Gastroesophageal sphincter (tissue), 4 donors: Measurements from ENCODE around the gene KRT32. TPM values are rescaled to one million over a fixed set of nuclear protein-coding genes. Genes with fewer than 3 reads are reported as not detected.

Experiments
- ATAC-seq: fragments of 150-250 bp; one replicate; pipeline ENCODE4 v1.9.1; 2016; ENCODE audit warnings: mild to moderate bottlenecking, moderate library complexity
- H3K27ac ChIP-seq, 4 donors: fragments of 200-600 bp; sonication (generic) in 3 of 4; 1 replicate in 3 of 4; 2 replicates in 1 of 4; pipeline ENCODE4 v1.5.1; 2016 to 2019
- H3K27me3 ChIP-seq: fragments of 200-600 bp; sonication (generic); one replicate; pipeline ENCODE4 v1.5.1; 2019
- H3K36me3 ChIP-seq, 2 donors: fragments of 200-600 bp; sonication (generic); one replicate each; pipeline ENCODE4 v1.5.1; 2019; ENCODE audit warnings: control low read depth in 1 of 2
- H3K4me1 ChIP-seq, 3 donors: fragments of 200-600 bp; sonication (generic); 1 replicate in 2 of 3; 2 replicates in 1 of 3; pipeline ENCODE4 v1.5.1; 2016 to 2019; ENCODE audit warnings: control low read depth in 2 of 3
- H3K4me3 ChIP-seq, 2 donors: fragments of 200-600 bp; sonication (generic); one replicate each; pipeline ENCODE4 v1.5.1; 2019; ENCODE audit warnings: mild to moderate bottlenecking in 1 of 2, moderate library complexity in 1 of 2
- H3K9me3 ChIP-seq, 3 donors: fragments of 200-600 bp; sonication (generic); one replicate each; pipeline ENCODE4 v1.5.1; 2017 to 2019; ENCODE audit warnings: control low read depth in 2 of 3
- EP300 ChIP-seq: sonication (generic); formaldehyde crosslinking; IDR thresholded peaks from one replicate; pipeline ENCODE4 v1.6.1; 2017; ENCODE audit warnings: antibody characterized with exemption, mild to moderate bottlenecking
- POLR2A ChIP-seq, 2 donors: fragments of 450-650 bp; IDR thresholded peaks; one replicate each; pipeline ENCODE4 v1.6.1; 2017; ENCODE audit warnings: antibody characterized with exemption in 2 of 2, mild to moderate bottlenecking in 2 of 2, moderate library complexity in 1 of 2
- WGBS, 2 donors: methylation state at CpG; one replicate each; pipeline ENCODE4 v1.1.5; 2018; ENCODE audit warnings: low coverage in 1 of 2; 5-methylcytosine and 5-hydroxymethylcytosine counted together
- small RNA-seq, 4 donors: library from RNA; depleted of rRNA; stranded (forward); fragments of <200 nt; gene quantifications; one replicate each; pipeline ENCODE3, GENCODE V24; 2016
- total RNA-seq, 4 donors: library from RNA; depleted of rRNA; stranded (reverse); fragments of >200 nt; gene quantifications; one replicate each; pipeline ENCODE4 v1.1.0, GENCODE V29; 2016

KRT32 gene
- total RNA-seq, 4 donors from 2014 or later = 0.13 TPM; not detected in 3

DNA sequence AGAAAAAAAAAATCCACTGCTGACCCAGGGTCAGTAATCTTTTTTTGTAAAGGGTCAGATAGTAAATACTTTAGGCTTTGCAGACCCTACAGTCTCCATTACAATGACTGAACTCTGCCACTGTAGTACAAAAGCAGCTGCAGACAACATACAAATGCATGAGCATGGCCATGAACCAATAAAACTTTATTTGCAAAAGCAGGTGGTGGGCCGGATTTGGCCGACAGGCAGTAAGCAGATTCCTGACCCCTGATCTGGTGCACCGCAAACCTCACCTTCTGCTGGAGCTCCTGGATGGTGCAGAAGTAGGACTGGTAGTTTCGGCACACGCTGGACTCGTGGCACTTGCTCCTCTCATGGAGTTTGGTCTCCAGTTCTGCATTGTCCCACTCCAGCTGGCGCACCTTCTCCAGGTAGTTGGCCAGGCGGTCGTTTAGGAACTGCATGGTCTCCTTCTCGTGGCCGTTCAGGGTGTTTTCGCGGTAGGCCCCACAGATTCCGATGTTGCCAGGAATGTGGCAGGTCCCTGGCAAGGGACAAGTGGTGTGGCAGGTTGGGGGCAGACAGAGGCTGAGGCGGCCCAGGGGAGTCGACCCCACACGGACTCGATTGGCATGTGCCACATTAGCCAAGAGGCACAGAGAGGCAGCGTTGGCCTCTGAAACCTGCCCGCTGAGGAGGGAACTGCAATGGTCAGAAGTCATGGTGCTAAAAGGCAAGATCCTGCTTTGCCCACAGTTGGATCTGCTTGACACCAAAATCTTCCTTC, 55.9 kb downstream of the KRT32 start:
- no peaks in the 10 kb centered on the region for H3K27me3 ChIP-seq
- H3K4me3 ChIP-seq = no peak overlapping the region
- H3K9me3 ChIP-seq = no peaks in the 10 kb centered on the region
- 80% methylated on average over 1 of the region's 20 CpGs; no CpG with 5 or more reads in 1 of the 2 donors for WGBS, 2 donors
- ATAC-seq = no peak
- TF ChIP-seq POLR2A (IDR thresholded peaks at IDR 0.05) (no peak), EP300 (no peak)
- H3K36me3 ChIP-seq = no peaks in the 10 kb centered on the region
- H3K27ac ChIP-seq = no peak overlapping the region
- peaks cover 0 to 9% (median 4%) of the 10 kb centered on the region in 3 donors for H3K4me1 ChIP-seq

Small RNAs within 50 kb of the gene (small RNA-seq; reads per million reads assigned to genes)
- 0 to 0.09 (median 0) reads per million in 4 donors for gene RNU2-32P

Other genes with a start within 250 kb of the KRT32 start
- not detected for gene KRTAP9-2, start 240.7 kb downstream of the KRT32 start, total RNA-seq
- gene KRTAP9-3, start 234.9 kb downstream of the KRT32 start, total RNA-seq = not detected
- not detected for gene KRTAP9-8, start 229.4 kb downstream of the KRT32 start, total RNA-seq
- not detected for gene KRTAP9-4, start 217.7 kb downstream of the KRT32 start, total RNA-seq
- gene KRTAP9-9, start 212.0 kb downstream of the KRT32 start, total RNA-seq = not detected
- gene KRTAP9-6, start 202.0 kb downstream of the KRT32 start, total RNA-seq = not detected
- gene KRTAP9-7, start 191.7 kb downstream of the KRT32 start, total RNA-seq = under 1 TPM in 1 of 4 donors, not detected in 3; 0.66 TPM
- not detected for gene KRTAP29-1, start 164.5 kb downstream of the KRT32 start, total RNA-seq
- gene KRTAP16-1, start 158.1 kb downstream of the KRT32 start, total RNA-seq = not detected
- gene KRTAP17-1, start 151.7 kb downstream of the KRT32 start, total RNA-seq = not detected
- not detected for gene KRT33A, start 116.6 kb downstream of the KRT32 start, total RNA-seq
- gene KRT33B, start 97.6 kb downstream of the KRT32 start, total RNA-seq = not detected
- gene KRT34, start 85.1 kb downstream of the KRT32 start, total RNA-seq = under 1 TPM in 1 of 4 donors, not detected in 3; 0.27 TPM
- not detected for gene KRT31, start 69.8 kb downstream of the KRT32 start, total RNA-seq
- not detected for gene KRT37, start 42.8 kb downstream of the KRT32 start, total RNA-seq
- not detected for gene KRT38, start 26.4 kb downstream of the KRT32 start, total RNA-seq
- not detected for gene KRT35, start 13.8 kb upstream of the KRT32 start, total RNA-seq
- not detected for gene KRT36, start 22.5 kb upstream of the KRT32 start, total RNA-seq
- gene KRT13, start 38.2 kb upstream of the KRT32 start, total RNA-seq = 1,000 to 10,000 TPM in 1 of 4 donors, 100 to 1,000 TPM in 1, 10 to 100 TPM in 2; 20.7 to 1,501 (median 80.1) TPM
- 100 to 1,000 TPM in 1 of 4 donors, 1 to 10 TPM in 3; 1.2 to 129 (median 4.2) TPM for gene KRT15, start 51.5 kb upstream of the KRT32 start, total RNA-seq
- gene KRT19, start 60.9 kb upstream of the KRT32 start, total RNA-seq = 100 to 1,000 TPM in 1 of 4 donors, 1 to 10 TPM in 3; 2.9 to 154 (median 6.5) TPM
- not detected for gene KRT9, start 104.7 kb upstream of the KRT32 start, total RNA-seq
- 100 to 1,000 TPM in 1 of 4 donors, 10 to 100 TPM in 1, 1 to 10 TPM in 1, not detected in 1; 1.4 to 105 (median 41.1) TPM for gene KRT14, start 119.5 kb upstream of the KRT32 start, total RNA-seq
- gene KRT16, start 145.4 kb upstream of the KRT32 start, total RNA-seq = 10 to 100 TPM in 2 of 4 donors, 1 to 10 TPM in 2; 1.1 to 78.8 (median 13.5) TPM
- 10 to 100 TPM in 2 of 4 donors, 1 to 10 TPM in 1, not detected in 1; 7.0 to 18.5 (median 17.4) TPM for gene KRT17, start 157.2 kb upstream of the KRT32 start, total RNA-seq
- gene EIF1, start 221.5 kb upstream of the KRT32 start, total RNA-seq = 100 to 1,000 TPM; 224 to 331 (median 270) TPM
- not detected for gene GAST, start 244.9 kb upstream of the KRT32 start, total RNA-seq